DOHH2 (cell line): ENCODE measurements around the gene TMTC3.

Experiments used
- EZH2phosphoT487 ChIP-seq: fragments of 200-600 bp; sonication (generic); IDR thresholded peaks from 2 replicates; pipeline ENCODE4 v1.6.1; 2017; ENCODE audit warnings: borderline replicate concordance, mild to moderate bottlenecking, antibody characterized with exemption, low read length, moderate library complexity, mixed read lengths
- TF ChIP-seq, protein P1 (sequence below): fragments of 200-600 bp; sonication (generic); IDR thresholded peaks from one replicate; pipeline ENCODE4 v1.5.1; 2014; ENCODE audit warnings: antibody characterized with exemption, mild to moderate bottlenecking, low read depth, low read length; ENCODE audit not compliant: poor library complexity, severe bottlenecking

DNA sequence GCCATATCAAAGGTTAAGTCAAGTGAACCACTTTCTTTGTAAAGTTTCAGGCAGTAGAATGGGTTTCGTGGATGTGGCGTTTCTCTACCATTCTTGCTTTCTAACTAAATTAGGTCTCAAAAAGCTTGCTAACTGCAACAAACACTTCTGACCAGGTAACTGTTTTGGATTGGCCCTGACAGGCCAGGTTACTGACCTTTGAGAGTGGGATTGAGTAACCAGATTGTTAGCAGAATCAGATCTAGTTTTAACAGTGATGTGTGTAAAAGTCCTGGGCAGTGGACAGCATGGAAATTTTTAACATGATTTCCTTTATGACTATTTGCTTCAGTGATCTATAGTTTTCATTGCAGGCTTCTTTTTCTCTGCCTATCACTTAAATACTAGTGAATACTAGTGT is 57.9 kb downstream of the TMTC3 start:
- TF ChIP-seq, protein P1, sequence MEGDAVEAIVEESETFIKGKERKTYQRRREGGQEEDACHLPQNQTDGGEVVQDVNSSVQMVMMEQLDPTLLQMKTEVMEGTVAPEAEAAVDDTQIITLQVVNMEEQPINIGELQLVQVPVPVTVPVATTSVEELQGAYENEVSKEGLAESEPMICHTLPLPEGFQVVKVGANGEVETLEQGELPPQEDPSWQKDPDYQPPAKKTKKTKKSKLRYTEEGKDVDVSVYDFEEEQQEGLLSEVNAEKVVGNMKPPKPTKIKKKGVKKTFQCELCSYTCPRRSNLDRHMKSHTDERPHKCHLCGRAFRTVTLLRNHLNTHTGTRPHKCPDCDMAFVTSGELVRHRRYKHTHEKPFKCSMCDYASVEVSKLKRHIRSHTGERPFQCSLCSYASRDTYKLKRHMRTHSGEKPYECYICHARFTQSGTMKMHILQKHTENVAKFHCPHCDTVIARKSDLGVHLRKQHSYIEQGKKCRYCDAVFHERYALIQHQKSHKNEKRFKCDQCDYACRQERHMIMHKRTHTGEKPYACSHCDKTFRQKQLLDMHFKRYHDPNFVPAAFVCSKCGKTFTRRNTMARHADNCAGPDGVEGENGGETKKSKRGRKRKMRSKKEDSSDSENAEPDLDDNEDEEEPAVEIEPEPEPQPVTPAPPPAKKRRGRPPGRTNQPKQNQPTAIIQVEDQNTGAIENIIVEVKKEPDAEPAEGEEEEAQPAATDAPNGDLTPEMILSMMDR = no peak
- TF ChIP-seq EZH2phosphoT487 = no peak
